ENCODE measurements around the gene PLA2G10. TPM values are rescaled to one million over a fixed set of nuclear protein-coding genes. Genes with fewer than 3 reads are reported as not detected.
"Not testable (repeated sequence)": the region's sequence is repeated elsewhere in the genome, so short reads cannot be mapped to it uniquely, and the experiment has no call there.

The PLA2G10 gene
- total RNA-seq: not detected

- no CpG with 5 or more reads among the region's 28 CpGs for WGBS, 2 donors
- intact Hi-C loops (cut with DNase I; ENCODE audit: low total_unique reads); DNase-seq (ENCODE audit: low spot score in 2 of 2); H3K4me3 ChIP-seq (ENCODE audit: low read depth, poor library complexity, severe bottlenecking): not testable (repeated sequence)
These were observed at the start of gene PLA2G10 for GRCh38 chr16:14694129-14694528. Gene PLA2G10 (minus strand): TSS chr16:14694308. CDS start chr16:14694229, 79 bp downstream.

GRCh38 chr16:14742273-14743128, 48.4 kb upstream of the PLA2G10 start, which contains the start of gene NPIPA2:
Gene NPIPA2 (plus strand): TSS chr16:14742533. CDS start chr16:14748066, 5,533 bp downstream.
- intact Hi-C loops (cut with DNase I; ENCODE audit: low total_unique reads); H3K4me3 ChIP-seq (ENCODE audit: low read depth, poor library complexity, severe bottlenecking); DNase-seq (ENCODE audit: low spot score in 2 of 2): not testable (repeated sequence)
- WGBS, 2 donors: no CpG with 5 or more reads among the region's 73 CpGs

- no CpG with 5 or more reads among the region's 11 CpGs for WGBS, 2 donors
- intact Hi-C loops (cut with DNase I; ENCODE audit: low total_unique reads); DNase-seq (ENCODE audit: low spot score in 2 of 2): not testable (repeated sequence)
These were observed 47.7 kb upstream of the PLA2G10 start for GRCh38 chr16:14741794-14742193.

GRCh38 chr16:14740832-14741385, 46.8 kb upstream of the PLA2G10 start:
- H3K4me3 ChIP-seq (ENCODE audit: low read depth, poor library complexity, severe bottlenecking); DNase-seq (ENCODE audit: low spot score in 2 of 2); intact Hi-C loops (cut with DNase I; ENCODE audit: low total_unique reads): not testable (repeated sequence)
- no CpG with 5 or more reads among the region's 10 CpGs for WGBS, 2 donors

More at GRCh38 chr16:14741794-14742193, 47.7 kb upstream of the PLA2G10 start:
- H3K4me3 ChIP-seq (ENCODE audit: low read depth, poor library complexity, severe bottlenecking): not testable (repeated sequence)

- H3K4me3 ChIP-seq (ENCODE audit: low read depth, poor library complexity, severe bottlenecking); DNase-seq (ENCODE audit: low spot score in 2 of 2); intact Hi-C loops (cut with DNase I; ENCODE audit: low total_unique reads): not testable (repeated sequence)
- WGBS, 2 donors: no CpG with 5 or more reads among the region's 28 CpGs
These were observed 39.1 kb upstream of the PLA2G10 start for GRCh38 chr16:14733233-14733632.

GRCh38 chr16:14703156-14704011, 9.3 kb upstream of the PLA2G10 start, which contains the start of gene NPIPA3:
Gene NPIPA3 (plus strand): TSS chr16:14703411. CDS start chr16:14708944, 5,533 bp downstream.
- DNase-seq (ENCODE audit: low spot score in 2 of 2); intact Hi-C loops (cut with DNase I; ENCODE audit: low total_unique reads); H3K4me3 ChIP-seq (ENCODE audit: low read depth, poor library complexity, severe bottlenecking): not testable (repeated sequence)
- WGBS, 2 donors: no CpG with 5 or more reads among the region's 73 CpGs

GRCh38 chr16:14702672-14703071, 8.6 kb upstream of the PLA2G10 start:
- intact Hi-C loops (cut with DNase I; ENCODE audit: low total_unique reads); DNase-seq (ENCODE audit: low spot score in 2 of 2); H3K4me3 ChIP-seq (ENCODE audit: low read depth, poor library complexity, severe bottlenecking): not testable (repeated sequence)
- no CpG with 5 or more reads among the region's 11 CpGs for WGBS, 2 donors

GRCh38 chr16:14701859-14702258, 7.8 kb upstream of the PLA2G10 start:
- intact Hi-C loops (cut with DNase I; ENCODE audit: low total_unique reads): not testable (repeated sequence)

GRCh38 chr16:14685870-14686793, 8.0 kb downstream of the PLA2G10 start:
- WGBS, 2 donors: 83 to 85% methylated on average over 15 of the region's 15 CpGs
- DNase-seq (ENCODE audit: low spot score in 2 of 2); H3K4me3 ChIP-seq (ENCODE audit: low read depth, poor library complexity, severe bottlenecking); intact Hi-C loops (cut with DNase I; ENCODE audit: low total_unique reads): not testable (repeated sequence)

More at GRCh38 chr16:14701859-14702258, 7.8 kb upstream of the PLA2G10 start:
- not testable (repeated sequence) for DNase-seq (ENCODE audit: low spot score in 2 of 2); H3K4me3 ChIP-seq (ENCODE audit: low read depth, poor library complexity, severe bottlenecking)
- 52% methylated on average over 3 of the region's 7 CpGs; no CpG with 5 or more reads in 1 of the 2 donors for WGBS, 2 donors
